Measurements from ENCODE around the gene TCEAL1.

DNA sequence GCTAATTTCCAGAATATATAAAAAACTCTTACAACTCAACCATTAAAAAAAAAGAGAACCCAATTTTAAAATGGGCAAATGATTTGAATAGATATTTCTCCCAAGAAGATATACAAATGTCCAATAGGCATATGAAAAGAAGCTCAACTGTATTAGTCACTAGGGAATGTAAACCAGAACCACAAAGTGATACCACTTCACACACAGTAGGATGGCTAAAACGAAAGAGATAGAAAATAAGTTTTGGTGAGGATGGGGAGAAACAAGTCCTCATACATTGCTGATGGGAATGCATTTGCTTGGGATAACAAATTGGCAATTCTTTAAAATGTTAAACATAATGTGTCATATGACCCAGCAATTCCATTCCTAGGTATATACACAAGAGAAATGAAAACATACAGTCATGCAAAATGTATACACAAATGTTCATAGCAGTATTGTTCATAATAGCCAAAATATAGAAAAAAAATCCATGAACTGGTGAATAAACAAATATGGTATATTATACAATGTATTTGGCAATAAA, 15.3 kb upstream of the TCEAL1 start:
- TF ChIP-seq, protein P1, sequence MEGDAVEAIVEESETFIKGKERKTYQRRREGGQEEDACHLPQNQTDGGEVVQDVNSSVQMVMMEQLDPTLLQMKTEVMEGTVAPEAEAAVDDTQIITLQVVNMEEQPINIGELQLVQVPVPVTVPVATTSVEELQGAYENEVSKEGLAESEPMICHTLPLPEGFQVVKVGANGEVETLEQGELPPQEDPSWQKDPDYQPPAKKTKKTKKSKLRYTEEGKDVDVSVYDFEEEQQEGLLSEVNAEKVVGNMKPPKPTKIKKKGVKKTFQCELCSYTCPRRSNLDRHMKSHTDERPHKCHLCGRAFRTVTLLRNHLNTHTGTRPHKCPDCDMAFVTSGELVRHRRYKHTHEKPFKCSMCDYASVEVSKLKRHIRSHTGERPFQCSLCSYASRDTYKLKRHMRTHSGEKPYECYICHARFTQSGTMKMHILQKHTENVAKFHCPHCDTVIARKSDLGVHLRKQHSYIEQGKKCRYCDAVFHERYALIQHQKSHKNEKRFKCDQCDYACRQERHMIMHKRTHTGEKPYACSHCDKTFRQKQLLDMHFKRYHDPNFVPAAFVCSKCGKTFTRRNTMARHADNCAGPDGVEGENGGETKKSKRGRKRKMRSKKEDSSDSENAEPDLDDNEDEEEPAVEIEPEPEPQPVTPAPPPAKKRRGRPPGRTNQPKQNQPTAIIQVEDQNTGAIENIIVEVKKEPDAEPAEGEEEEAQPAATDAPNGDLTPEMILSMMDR (IDR thresholded peaks at IDR 0.05): no peak
- no peak for TF ChIP-seq POLR2A (IDR thresholded peaks at IDR 0.05)
